Mesenchymal stem cell (in vitro differentiated cells and primary cell): ENCODE measurements around the gene TRAF7.
A peak's percentile ranks its signal among the peaks of the same experiment; 100 is the strongest.

Source experiments
- DNase-seq: peaks from one replicate; pipeline ENCODE4 v3.0.0-alpha.2; 2013
- H2AFZ ChIP-seq: one replicate; pipeline ENCODE4 v1.6.1; 2013; ENCODE audit warnings: low read depth, mild to moderate bottlenecking, control low read depth, inconsistent platforms, low read length, moderate library complexity
- H2AK5ac ChIP-seq: 2 replicates; pipeline ENCODE4 v1.6.1; 2013; ENCODE audit warnings: low read length, moderate library complexity, mild to moderate bottlenecking, inconsistent platforms; ENCODE audit not compliant: severe bottlenecking
- H2BK120ac ChIP-seq: one replicate; pipeline ENCODE4 v1.6.1; 2013; ENCODE audit warnings: low read depth, mild to moderate bottlenecking, inconsistent platforms, low read length, moderate library complexity
- H2BK12ac ChIP-seq, 2 experiments: one replicate each; pipeline ENCODE4 v1.6.1; 2013; ENCODE audit warnings: inconsistent platforms in 2 of 2, low read length in 2 of 2, mild to moderate bottlenecking in 2 of 2, moderate library complexity in 2 of 2, control low read depth in 1 of 2
- H2BK15ac ChIP-seq: one replicate; pipeline ENCODE4 v1.6.1; 2013; ENCODE audit warnings: mild to moderate bottlenecking, low read depth, inconsistent platforms; ENCODE audit not compliant: poor library complexity, severe bottlenecking
- H2BK5ac ChIP-seq: 2 replicates; pipeline ENCODE4 v1.6.1; 2013; ENCODE audit warnings: low read depth, mild to moderate bottlenecking, low read length, control low read depth, inconsistent platforms; ENCODE audit not compliant: poor library complexity, severe bottlenecking
- H3K14ac ChIP-seq, 2 experiments: one replicate each; pipeline ENCODE4 v1.6.1; 2013; ENCODE audit warnings: inconsistent platforms in 2 of 2, low read length in 2 of 2, control low read depth in 1 of 2, mild to moderate bottlenecking in 1 of 2, moderate library complexity in 1 of 2
- H3K18ac ChIP-seq, 2 experiments: one replicate each; pipeline ENCODE4 v1.6.1; 2013; ENCODE audit warnings: inconsistent platforms in 2 of 2, low read length in 2 of 2, control low read depth in 1 of 2, low read depth in 1 of 2, mild to moderate bottlenecking in 1 of 2
- H3K23ac ChIP-seq, 2 experiments: one replicate each; pipeline ENCODE4 v1.6.1; 2013; ENCODE audit warnings: inconsistent platforms in 2 of 2, low read length in 2 of 2, mild to moderate bottlenecking in 2 of 2, moderate library complexity in 2 of 2, control low read depth in 1 of 2
- H3K27ac ChIP-seq: 2 replicates; pipeline ENCODE4 v1.5.1; 2013; ENCODE audit warnings: mild to moderate bottlenecking, moderate library complexity, low read length, control low read depth, inconsistent platforms; ENCODE audit not compliant: poor library complexity, severe bottlenecking
- H3K27me3 ChIP-seq, 2 experiments: 2 replicates each; pipeline versions ENCODE4 v1.6.1 to v1.7.0; 2013; ENCODE audit warnings: low read length in 2 of 2, mild to moderate bottlenecking in 2 of 2, moderate library complexity in 2 of 2, control low read depth in 1 of 2, inconsistent platforms in 1 of 2; ENCODE audit not compliant: control insufficient read depth in 1 of 2, insufficient read depth in 1 of 2
- H3K36me3 ChIP-seq, 2 experiments: 2 replicates each; pipeline versions ENCODE4 v1.6.1 to v1.7.0; 2013; ENCODE audit warnings: low read length in 2 of 2, control low read depth in 1 of 2, inconsistent platforms in 1 of 2, low read depth in 1 of 2, mild to moderate bottlenecking in 1 of 2; ENCODE audit not compliant: insufficient read depth in 2 of 2, control insufficient read depth in 1 of 2
- H3K4ac ChIP-seq, 2 experiments: one replicate each; pipeline ENCODE4 v1.6.1; 2013; ENCODE audit warnings: inconsistent platforms in 2 of 2, low read length in 2 of 2, mild to moderate bottlenecking in 2 of 2, moderate library complexity in 2 of 2, control low read depth in 1 of 2, low read depth in 1 of 2
- H3K4me1 ChIP-seq: 2 replicates; pipeline ENCODE4 v1.6.1; 2013; ENCODE audit warnings: low read depth, low read length, control low read depth; ENCODE audit not compliant: control insufficient read depth, insufficient read depth
- H3K4me2 ChIP-seq: 2 replicates; pipeline ENCODE4 v1.6.1; 2013; ENCODE audit warnings: low read length, mild to moderate bottlenecking, inconsistent platforms; ENCODE audit not compliant: poor library complexity, severe bottlenecking
- H3K4me3 ChIP-seq, 2 experiments: 2 replicates each; pipeline versions ENCODE4 v1.5.1 to v1.7.0; 2013; ENCODE audit warnings: low read length in 2 of 2, mild to moderate bottlenecking in 2 of 2, control low read depth in 1 of 2, low read depth in 1 of 2; ENCODE audit not compliant: insufficient read depth in 1 of 2
- H3K79me1 ChIP-seq: replicated peaks from 2 replicates; pipeline ENCODE4 v1.6.1; 2013; ENCODE audit warnings: mild to moderate bottlenecking, control low read depth, low read length, inconsistent platforms; ENCODE audit not compliant: poor library complexity, severe bottlenecking
- H3K9ac ChIP-seq: 2 replicates; pipeline ENCODE4 v1.7.0; 2013; ENCODE audit warnings: mild to moderate bottlenecking, low read length, moderate library complexity
- H3K9me3 ChIP-seq: 2 replicates; pipeline ENCODE4 v1.7.0; 2013; ENCODE audit warnings: mild to moderate bottlenecking, low read length; ENCODE audit not compliant: control insufficient read depth
- H4K8ac ChIP-seq: one replicate; pipeline ENCODE4 v1.6.1; 2013; ENCODE audit warnings: inconsistent platforms, mild to moderate bottlenecking, low read length, moderate library complexity
- H4K91ac ChIP-seq: one replicate; pipeline ENCODE4 v1.6.1; 2013; ENCODE audit warnings: mild to moderate bottlenecking, low read length, inconsistent platforms
- WGBS: methylation state at CpG from one replicate; pipeline ENCODE4 v1.1.7; 2013; ENCODE audit warnings: mixed read lengths; 5-methylcytosine and 5-hydroxymethylcytosine counted together

Gene TRAF7

GRCh38 chr16:2194852-2195321, 39.3 kb downstream of the TRAF7 start:
- Histone ChIP-seq H4K91ac (no peak overlapping the region), H3K79me1 (no peaks in the 10 kb centered on the region), H3K14ac (no peak overlapping the region), H2BK15ac (no peak overlapping the region), H2AK5ac (no peak overlapping the region), H3K18ac (no peak overlapping the region), H3K9ac (no peak overlapping the region), H3K36me3 (no peaks in the 10 kb centered on the region), H2BK5ac (no peak overlapping the region), H3K4me2 (peak overlapping the region; percentile 8), H3K27me3 (peaks cover 44 to 56% of the 10 kb centered on the region in 2 experiments), H3K4me1 (peaks cover 20% of the 10 kb centered on the region), H2AFZ (no peak overlapping the region), H3K27ac (no peak overlapping the region), H3K9me3 (no peaks in the 10 kb centered on the region), H4K8ac (no peak overlapping the region), H3K4me3 (no peak overlapping the region), H3K23ac (no peak overlapping the region), H2BK12ac (no peak overlapping the region), H2BK120ac (no peak overlapping the region), H3K4ac (no peak overlapping the region)
- WGBS = 12% methylated on average over 9 of the region's 10 CpGs
- peak; percentile 26 for DNase-seq

DNA sequence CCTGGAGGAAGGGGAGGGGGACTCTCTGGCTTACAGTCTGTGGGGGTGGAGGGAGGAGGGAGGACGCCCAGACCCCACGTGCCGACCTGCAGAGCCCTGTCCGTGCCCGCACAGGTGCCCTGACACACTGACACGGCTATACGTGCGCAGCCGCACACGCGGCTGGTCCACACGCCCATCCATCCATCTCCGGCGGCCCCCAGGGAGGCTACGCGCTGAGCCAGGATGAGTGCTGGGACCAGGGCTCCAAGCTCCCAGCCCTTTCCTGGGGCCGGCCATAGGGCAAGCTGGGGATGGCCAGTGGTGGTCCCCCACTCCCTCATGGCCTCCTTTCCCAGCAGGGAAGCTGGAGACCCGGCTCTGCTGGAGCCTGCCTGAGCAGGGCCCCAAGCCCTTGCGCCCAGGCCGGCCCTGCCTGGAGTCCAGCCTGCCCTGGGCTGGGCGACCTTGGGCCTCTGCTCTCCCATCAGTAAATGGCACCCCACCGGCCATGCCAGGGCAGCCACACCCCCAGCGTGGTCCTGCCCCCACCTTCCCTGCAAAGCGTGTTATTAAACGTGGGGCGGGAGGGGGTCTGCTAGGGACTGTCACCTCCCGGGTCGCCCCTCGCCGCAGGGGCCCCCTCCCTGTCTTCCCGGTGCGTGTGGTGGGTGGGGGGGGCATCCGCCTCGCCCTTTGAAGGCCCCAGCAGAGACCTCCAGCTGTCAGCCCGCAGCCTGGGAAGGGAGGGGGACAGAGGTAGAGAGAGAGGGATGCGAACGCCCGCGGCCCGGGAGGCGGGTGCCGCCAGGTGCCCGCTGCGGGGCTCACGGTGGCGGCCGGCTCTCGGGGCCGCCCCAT, 40.0 kb downstream of the TRAF7 start:
- Histone ChIP-seq H3K4ac (no peak overlapping the region), H2BK15ac (no peak overlapping the region), H3K4me2 (peak overlapping the region; percentile 85), H3K4me1 (peaks cover 20% of the 10 kb centered on the region), H2AFZ (no peak overlapping the region), H3K14ac (no peak overlapping the region), H2BK12ac (no peak overlapping the region), H3K27me3 (peaks cover 51 to 63% of the 10 kb centered on the region in 2 experiments), H3K4me3 (no peak overlapping the region), H2AK5ac (no peak overlapping the region), H3K18ac (no peak overlapping the region), H2BK5ac (no peak overlapping the region), H3K23ac (peak overlapping the region in 1 of 2 experiments; percentile 6), H3K79me1 (no peaks in the 10 kb centered on the region), H3K9ac (no peak overlapping the region), H3K36me3 (no peaks in the 10 kb centered on the region), H3K27ac (no peak overlapping the region), H3K9me3 (peaks cover 5% of the 10 kb centered on the region), H4K91ac (no peak overlapping the region), H4K8ac (no peak overlapping the region), H2BK120ac (no peak overlapping the region)
- DNase-seq = no peak
- 10% methylated on average over 30 of the region's 49 CpGs for WGBS

DNA sequence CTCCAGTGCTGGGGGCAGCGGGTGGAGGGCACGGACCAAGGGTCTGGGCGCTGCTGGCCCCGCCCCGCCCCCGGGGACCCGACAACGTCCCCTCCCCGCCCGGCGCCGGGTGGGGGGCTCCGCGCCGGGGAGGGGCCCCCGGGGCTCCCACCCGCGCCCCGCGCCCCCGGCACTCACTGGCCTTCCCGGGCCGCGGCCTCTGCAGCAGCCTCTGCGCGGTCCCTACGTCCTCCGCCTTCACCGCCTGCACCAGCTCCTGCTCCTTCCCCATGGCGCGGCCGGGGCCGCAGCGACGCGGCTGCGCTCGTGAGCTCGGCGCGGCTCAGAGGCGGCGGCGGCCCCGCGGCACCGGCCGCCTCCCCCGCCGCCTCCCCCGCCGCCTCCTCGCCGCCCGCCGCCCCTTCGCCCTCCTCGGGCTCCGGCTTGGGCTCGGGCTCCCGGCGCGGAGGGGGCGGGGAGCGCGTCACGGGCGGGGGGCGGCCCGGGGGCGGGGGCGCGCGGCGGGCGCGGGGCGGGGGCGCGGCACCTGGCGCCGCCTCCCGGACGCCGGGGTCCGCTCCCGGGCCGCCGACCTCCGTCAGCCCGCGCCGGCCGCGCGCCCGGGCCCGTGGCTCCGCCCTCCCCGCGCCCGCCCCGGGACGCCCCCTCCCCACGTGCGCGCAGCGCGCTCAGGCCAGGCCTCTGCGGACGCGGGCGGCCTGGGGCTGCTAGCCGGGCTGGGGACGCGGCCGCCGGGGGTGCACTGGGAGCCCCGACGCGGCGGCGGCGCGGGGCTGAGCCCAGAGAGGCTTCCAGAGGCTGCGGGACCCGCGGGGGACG, 40.8 kb downstream of the TRAF7 start, which contains the start of gene CASKIN1:
Gene CASKIN1 (minus strand): TSS at position 444 of the 819 bp plus-strand sequence. CDS start 173 bp downstream, at position 271.
- Histone ChIP-seq H4K8ac (no peak within 1 kb of the TSS), H2BK15ac (no peak within 1 kb of the TSS), H2BK120ac (no peak within 1 kb of the TSS), H3K36me3 (no peaks in the 10 kb centered on the region), H3K4ac (no peak within 1 kb of the TSS), H3K9ac (no peak within 1 kb of the TSS), H3K27me3 (peaks cover 51 to 63% of the 10 kb centered on the region in 2 experiments), H3K4me1 (peaks cover 20% of the 10 kb centered on the region), H2AFZ (no peak within 1 kb of the TSS), H3K23ac (peak within 1 kb of the TSS in 1 of 2 experiments; percentile 74), H3K4me3 (peak within 1 kb of the TSS in 1 of 2 experiments; percentile 62), H3K14ac (no peak within 1 kb of the TSS), H2BK12ac (no peak within 1 kb of the TSS), H3K4me2 (peak within 1 kb of the TSS; percentile 85), H3K18ac (no peak within 1 kb of the TSS), H2BK5ac (no peak within 1 kb of the TSS), H3K9me3 (peaks cover 6% of the 10 kb centered on the region), H3K79me1 (no peaks in the 10 kb centered on the region), H4K91ac (no peak within 1 kb of the TSS), H3K27ac (no peak within 1 kb of the TSS), H2AK5ac (no peak within 1 kb of the TSS)
- no peak for DNase-seq
- WGBS = under 1% methylated on average over 44 of the region's 129 CpGs
